A673 (cell line): ENCODE results near the gene CLDN12. TPM values are rescaled to one million over a fixed set of nuclear protein-coding genes. Genes with fewer than 3 reads are reported as not detected.

Experiments
- Bru-seq: library from RNA; stranded (reverse); fragments of 400-500 nt; gene quantifications from one replicate; lab custom pipeline; 2021; lab: Mats Ljungman, UMichigan
- BruChase-seq, 2 experiments: library from RNA; stranded (reverse); fragments of 400-500 nt; gene quantifications; one replicate each; lab custom pipeline; 2021; lab: Mats Ljungman, UMichigan
- BruUV-seq: library from RNA; stranded (reverse); fragments of 400-500 nt; replicated peaks from 2 replicates; lab custom pipeline; 2021; lab: Mats Ljungman, UMichigan
- CTCF ChIA-PET: fragments of 300-600 bp; sonication (Branson Sonifier 250); formaldehyde crosslinking; loops from one replicate; lab custom pipeline; 2022; ENCODE audit warnings: antibody characterized with exemption; lab: Charles Lee
- POLR2A ChIA-PET: fragments of 300-600 bp; sonication (Branson Sonifier 250); formaldehyde crosslinking; loops from one replicate; lab custom pipeline; 2022; ENCODE audit warnings: antibody characterized with exemption; ENCODE audit not compliant: low non-redundant PET; lab: Charles Lee
- DNase-seq: peaks from one replicate; pipeline ENCODE4 v3.0.0-alpha.2; 2015; ENCODE audit warnings: low spot score
- H3K27ac ChIP-seq: fragments of 200-600 bp; sonication (generic); 2 replicates; pipeline ENCODE4 v1.5.1; 2016; ENCODE audit warnings: mixed run types, low read depth, mild to moderate bottlenecking, mixed read lengths, antibody characterized with exemption, low read length; ENCODE audit not compliant: poor library complexity, severe bottlenecking
- H3K27me3 ChIP-seq: fragments of 200-600 bp; sonication (generic); replicated peaks from 2 replicates; pipeline ENCODE4 v1.6.1; 2017; ENCODE audit warnings: mixed run types, low read depth, mild to moderate bottlenecking, mixed read lengths, antibody characterized with exemption, low read length; ENCODE audit not compliant: insufficient read depth, poor library complexity
- H3K36me3 ChIP-seq: fragments of 200-600 bp; sonication (generic); 2 replicates; pipeline ENCODE4 v1.6.1; 2016; ENCODE audit warnings: mixed run types, mild to moderate bottlenecking, mixed read lengths, antibody characterized with exemption, low read length; ENCODE audit not compliant: insufficient read depth, poor library complexity, severe bottlenecking
- H3K4me1 ChIP-seq: fragments of 200-600 bp; sonication (generic); 2 replicates; pipeline ENCODE4 v1.6.1; 2017; ENCODE audit warnings: mixed run types, mild to moderate bottlenecking, mixed read lengths, antibody characterized with exemption, low read length; ENCODE audit not compliant: insufficient read depth, poor library complexity, severe bottlenecking
- H3K4me3 ChIP-seq: fragments of 200-600 bp; sonication (generic); 2 replicates; pipeline ENCODE4 v1.5.1; 2016; ENCODE audit warnings: low read depth, mixed run types, mild to moderate bottlenecking, mixed read lengths, low read length; ENCODE audit not compliant: poor library complexity, severe bottlenecking
- H3K9me3 ChIP-seq: fragments of 200-600 bp; sonication (generic); 2 replicates; pipeline ENCODE4 v1.6.1; 2016; ENCODE audit warnings: mixed run types, low read depth, mild to moderate bottlenecking, mixed read lengths, antibody characterized with exemption, low read length; ENCODE audit not compliant: poor library complexity, severe bottlenecking
- CTCF ChIP-seq: fragments of 300-800, 200-600 bp; sonication (generic); conservative IDR thresholded peaks from 2 replicates; pipeline ENCODE4 v1.5.1; 2017; ENCODE audit warnings: low read depth, mild to moderate bottlenecking, antibody characterized with exemption, low read length, moderate library complexity, mixed read lengths
- EZH2 ChIP-seq: fragments of 200-600 bp; sonication (generic); IDR thresholded peaks from 2 replicates; pipeline ENCODE4 v1.6.1; 2017; ENCODE audit warnings: borderline replicate concordance, low read depth, mild to moderate bottlenecking, mixed read lengths, antibody characterized with exemption, low read length; ENCODE audit not compliant: poor library complexity, severe bottlenecking
- intact Hi-C: fragments of 100-400 bp; cut with micrococcal nuclease; formaldehyde crosslinking; loops from one replicate; pipeline ENCODE4 v1.10.0; 2022; ENCODE audit not compliant: unreplicated experiment
- long read RNA-seq: library from polyadenylated mRNA; stranded (forward); transcript quantifications from one replicate; pipeline ENCODE4 v2.0.0, GENCODE V29; 2022
- total RNA-seq: library from RNA; stranded (reverse); gene quantifications from 2 replicates; pipeline ENCODE4 v1.2.3, GENCODE V29; 2021

The CLDN12 gene
- total RNA-seq = 32.9 and 35.1 TPM in 2 replicates
- Bru-seq, nascent RNA = percentile 85 among the genes with signal in this experiment
- percentile 99 among the genes with signal in this experiment for BruChase-seq, experiment 1, labeled RNA remaining after a 2-hour chase
- BruChase-seq, experiment 2, labeled RNA remaining after a 6-hour chase = percentile 93 among the genes with signal in this experiment
- long read RNA-seq, transcript CLDN12-203 (3 exons, 3,488 nt) = minor isoform, 6 of 42 reads
- long read RNA-seq, transcript CLDN12-201 (3 exons, 3,565 nt) = major isoform, 24 of 42 reads
- long read RNA-seq, partial matches to known transcripts = 11 of 42 reads
- long read RNA-seq, other reads (novel, unspliced or antisense) = 0 of 42 reads

DNA sequence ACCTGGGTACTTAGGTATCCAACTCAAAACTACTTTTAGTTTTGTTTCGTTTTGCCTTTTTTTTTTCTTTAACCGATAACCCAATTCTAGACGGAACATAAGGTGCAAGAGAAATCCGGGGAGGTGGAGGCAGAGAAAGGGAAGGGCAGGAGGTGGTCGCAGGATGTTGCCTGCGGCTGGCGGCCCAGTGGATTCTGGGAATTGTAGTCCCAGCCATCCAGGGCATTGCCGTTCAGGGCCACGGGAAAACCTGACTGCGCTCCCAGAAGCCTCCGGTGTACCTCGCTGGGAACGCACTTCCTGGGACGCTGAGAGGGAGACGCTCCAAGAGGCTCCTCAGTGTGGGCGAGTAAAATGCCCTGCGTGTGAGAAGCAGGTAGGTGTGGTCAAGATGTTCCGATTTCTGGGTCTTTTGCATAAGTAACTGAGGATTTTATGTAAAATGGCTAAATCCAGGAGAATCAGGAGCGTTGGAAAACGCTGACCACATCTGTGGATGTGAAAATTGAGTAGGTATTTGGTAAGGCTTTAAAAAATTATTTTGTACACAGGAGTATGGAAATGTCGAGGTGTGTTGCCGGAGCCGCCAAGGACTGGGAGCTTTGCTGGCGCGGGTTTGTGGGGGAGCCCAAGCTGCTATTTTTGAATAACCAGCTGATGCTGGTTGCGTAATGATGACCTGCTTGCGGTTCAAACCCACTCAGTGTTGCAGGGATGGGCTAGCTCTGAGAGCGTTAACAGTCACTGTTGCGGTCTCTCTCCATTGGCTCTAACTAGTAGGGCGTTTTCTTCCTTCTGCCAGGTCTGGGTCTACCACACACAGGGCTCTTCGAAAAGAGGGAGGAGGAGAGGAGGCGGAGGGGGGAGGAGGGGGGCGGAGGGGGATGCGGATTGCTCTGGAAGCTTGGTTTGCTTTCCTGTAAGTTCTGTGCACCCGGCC, at the start of gene CLDN12:
Gene CLDN12 (plus strand): TSS at position 288 of the 940 bp plus-strand sequence. CDS start 9,216 bp downstream, outside the sequence.
- Histone ChIP-seq H3K36me3 (peaks cover 23% of the 10 kb centered on the region), H3K9me3 (no peaks in the 10 kb centered on the region), H3K27me3 (no peaks in the 10 kb centered on the region), H3K4me3 (peak within 1 kb of the TSS; percentile 74), H3K4me1 (peaks cover 37% of the 10 kb centered on the region), H3K27ac (peak within 1 kb of the TSS; percentile 68)
- POLR2A ChIA-PET = interaction anchor here (0.5 to 0.6 kb wide), 2 partner anchors 306 to 683 kb away, joined by 3 to 6 read pairs; no protein-coding TSS in a partner anchor
- TSS peak; percentile 76 for BruUV-seq
- DNase-seq = peak; percentile 95
- TF ChIP-seq CTCF (no peak), EZH2 (no peak)
- intact Hi-C loops = loop anchor here (2.0 to 5.0 kb wide), 2 partner anchors 57 to 191 kb away; partner anchors contain the start of genes GTPBP10 and STEAP2
- CTCF ChIA-PET = no interaction called here

GRCh38 chr7:90383422-90383821, 19.8 kb upstream of the CLDN12 start:
- CTCF ChIA-PET = no interaction called here

More at GRCh38 chr7:90383422-90383821, 19.8 kb upstream of the CLDN12 start:
- H3K36me3 ChIP-seq = peaks cover 45% of the 10 kb centered on the region
- POLR2A ChIA-PET = no interaction called here
- no peak overlapping the region for H3K4me3 ChIP-seq
- intact Hi-C loops = no loop called here
- no peaks in the 10 kb centered on the region for H3K27me3 ChIP-seq
- H3K4me1 ChIP-seq = no peaks in the 10 kb centered on the region
- no TSS peak for BruUV-seq
- no peak overlapping the region for H3K27ac ChIP-seq
- no peak for TF ChIP-seq CTCF
- no peak for TF ChIP-seq EZH2
- H3K9me3 ChIP-seq = peaks cover 8% of the 10 kb centered on the region
- no peak for DNase-seq
